Glomerular visceral epithelial cell (primary cell): Measurements from ENCODE around the gene UNC50.

Experiments
- DNase-seq: peaks from one replicate; pipeline ENCODE4 v3.0.0-alpha.2; 2016; ENCODE audit errors: extremely low spot score

UNC50 gene, protein sequence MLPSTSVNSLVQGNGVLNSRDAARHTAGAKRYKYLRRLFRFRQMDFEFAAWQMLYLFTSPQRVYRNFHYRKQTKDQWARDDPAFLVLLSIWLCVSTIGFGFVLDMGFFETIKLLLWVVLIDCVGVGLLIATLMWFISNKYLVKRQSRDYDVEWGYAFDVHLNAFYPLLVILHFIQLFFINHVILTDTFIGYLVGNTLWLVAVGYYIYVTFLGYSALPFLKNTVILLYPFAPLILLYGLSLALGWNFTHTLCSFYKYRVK

DNA sequence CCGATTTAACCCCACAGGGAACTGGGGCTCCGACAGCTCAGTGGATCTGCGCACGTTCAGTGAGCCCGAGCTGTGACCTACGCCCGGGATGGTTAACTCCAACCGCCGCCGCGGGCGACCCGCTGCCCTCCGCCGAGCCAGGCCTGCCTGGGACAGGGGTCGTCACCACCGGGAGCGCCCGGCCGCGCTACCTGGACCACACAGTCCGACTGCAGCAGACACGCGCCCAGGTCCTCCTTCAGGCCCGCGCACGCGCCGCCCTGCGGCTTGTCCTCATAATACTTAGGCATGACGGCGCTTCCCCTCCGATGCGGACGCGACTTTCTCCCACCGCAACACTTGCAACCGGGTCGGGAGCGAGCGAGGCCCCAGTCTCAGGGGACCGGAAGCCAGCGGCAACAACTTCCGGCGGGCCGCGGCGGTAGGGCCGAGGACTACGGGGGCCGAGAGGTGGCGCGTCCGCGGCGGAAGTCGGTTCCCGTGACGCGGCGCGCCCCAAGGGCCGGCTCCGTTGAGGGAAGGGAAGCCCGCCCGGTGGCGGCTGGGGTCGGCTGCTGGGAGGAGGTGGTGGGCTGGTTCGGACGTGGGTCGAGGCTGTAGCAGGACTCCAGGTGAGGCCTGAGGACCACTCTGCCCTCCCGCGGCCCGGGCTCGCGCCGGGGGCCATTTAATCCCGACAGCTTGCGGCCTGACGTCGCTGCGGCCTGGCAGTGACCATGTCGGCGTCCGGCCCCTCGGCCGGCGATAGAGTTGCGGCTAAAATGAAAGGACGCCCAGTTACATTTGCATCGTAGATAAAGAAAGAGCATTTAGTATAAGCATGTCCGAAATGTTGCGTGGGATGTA, at the start of gene UNC50, which contains the start of gene COA5:
Gene UNC50 (plus strand): TSS at position 474 of the 846 bp plus-strand sequence. CDS start 1,171 bp downstream, outside the sequence.
Gene COA5 (minus strand): TSS at position 397 of the 846 bp plus-strand sequence. CDS start 107 bp downstream, at position 290.
- DNase-seq, result peak; percentile 90

DNA sequence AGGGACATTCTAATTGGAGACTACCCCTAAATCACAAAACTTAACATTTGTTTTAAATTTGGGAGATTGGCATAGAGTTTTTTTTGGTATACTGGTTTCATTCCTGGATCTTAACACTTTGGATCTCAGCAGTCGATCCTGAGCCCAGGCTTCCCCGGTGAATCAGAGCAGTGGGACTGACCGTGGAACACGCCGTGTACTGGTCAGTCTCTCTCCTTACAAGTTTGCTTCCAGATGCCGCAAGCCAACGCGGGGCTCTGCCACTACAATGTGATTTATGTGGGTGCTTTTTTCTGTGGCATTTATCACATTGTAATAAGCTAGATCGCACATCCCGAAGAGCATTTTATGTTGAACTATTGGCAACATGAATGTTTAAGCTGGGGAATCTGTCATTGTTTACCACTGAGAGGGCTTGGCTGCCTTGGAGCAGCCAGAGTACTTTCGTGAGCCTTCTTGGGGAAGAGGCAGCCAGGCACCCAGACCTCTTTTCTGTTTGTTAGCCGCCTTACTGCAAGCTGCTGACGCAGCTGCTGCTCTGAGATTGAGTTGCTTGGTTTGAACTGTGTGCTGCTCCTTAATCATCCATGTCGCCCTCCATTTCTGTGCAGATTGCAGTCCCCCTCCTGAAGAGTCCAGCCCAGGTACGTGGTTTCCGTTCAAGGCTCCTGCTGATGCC, 49.4 kb upstream of the UNC50 start:
- no peak for DNase-seq

DNA sequence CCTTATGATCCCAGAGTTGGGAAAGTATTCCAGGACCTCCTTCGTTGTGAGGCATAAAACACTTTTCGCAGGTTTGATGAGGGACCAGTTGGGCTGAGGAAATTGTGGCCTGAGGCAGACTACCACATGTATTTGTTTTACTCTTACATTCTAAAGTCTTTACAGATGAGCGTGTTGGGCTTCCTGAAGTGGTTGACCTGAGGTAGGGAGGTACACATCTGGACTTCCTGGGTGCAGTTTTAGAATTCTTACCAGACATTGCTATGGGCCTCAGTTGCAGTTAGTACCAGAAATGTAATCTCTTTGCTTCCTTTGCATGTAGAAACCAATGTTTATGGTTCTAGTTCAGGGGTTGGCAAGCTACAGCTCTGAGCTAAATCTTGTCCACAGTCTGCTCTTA, 48.8 kb upstream of the UNC50 start:
- no peak for DNase-seq

DNA sequence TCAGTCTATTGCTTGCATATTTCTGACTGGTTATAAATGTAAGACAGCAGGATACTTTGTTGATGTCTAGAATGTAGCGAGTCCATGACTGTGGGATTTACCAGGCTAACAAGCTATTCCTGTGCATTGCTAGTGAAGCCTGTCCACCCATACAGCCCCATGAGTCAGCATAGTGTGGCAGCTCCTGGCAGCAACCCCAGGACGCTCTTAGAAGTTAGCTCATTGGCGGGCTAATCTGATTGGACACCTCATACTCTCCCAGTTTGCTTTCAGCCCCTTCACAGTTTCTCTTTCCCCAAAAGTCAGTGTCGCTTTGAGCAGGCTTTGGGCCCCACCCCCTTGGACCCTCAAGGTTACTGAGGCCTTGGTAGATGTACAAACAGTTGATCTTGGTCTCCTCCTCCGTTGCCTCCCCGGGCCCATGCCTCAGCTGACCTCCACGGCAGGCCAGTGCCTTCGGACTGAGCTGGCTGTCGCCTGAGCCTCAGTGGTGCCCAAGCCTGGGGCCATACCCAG, 48.1 kb upstream of the UNC50 start:
- peak; percentile 85 for DNase-seq

DNA sequence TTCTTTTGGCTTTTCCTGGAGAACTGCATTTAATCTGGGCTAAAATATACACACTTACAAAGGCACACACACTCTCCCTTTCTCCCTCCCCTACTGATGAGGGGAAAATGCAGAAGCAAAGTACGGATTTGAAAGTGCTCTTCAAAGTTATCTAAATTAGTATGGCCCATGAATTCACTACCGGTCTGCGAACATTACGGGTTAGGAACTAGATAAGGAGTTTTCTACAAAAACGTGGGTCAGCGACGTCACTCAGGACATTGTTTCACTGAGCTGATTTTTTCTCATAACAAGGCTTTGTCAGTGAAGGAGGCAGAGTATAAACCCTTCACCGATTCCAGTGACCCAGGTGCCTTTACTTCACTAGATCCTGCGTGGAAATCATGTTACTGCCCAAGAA, 47.4 kb upstream of the UNC50 start:
- no peak for DNase-seq

DNA sequence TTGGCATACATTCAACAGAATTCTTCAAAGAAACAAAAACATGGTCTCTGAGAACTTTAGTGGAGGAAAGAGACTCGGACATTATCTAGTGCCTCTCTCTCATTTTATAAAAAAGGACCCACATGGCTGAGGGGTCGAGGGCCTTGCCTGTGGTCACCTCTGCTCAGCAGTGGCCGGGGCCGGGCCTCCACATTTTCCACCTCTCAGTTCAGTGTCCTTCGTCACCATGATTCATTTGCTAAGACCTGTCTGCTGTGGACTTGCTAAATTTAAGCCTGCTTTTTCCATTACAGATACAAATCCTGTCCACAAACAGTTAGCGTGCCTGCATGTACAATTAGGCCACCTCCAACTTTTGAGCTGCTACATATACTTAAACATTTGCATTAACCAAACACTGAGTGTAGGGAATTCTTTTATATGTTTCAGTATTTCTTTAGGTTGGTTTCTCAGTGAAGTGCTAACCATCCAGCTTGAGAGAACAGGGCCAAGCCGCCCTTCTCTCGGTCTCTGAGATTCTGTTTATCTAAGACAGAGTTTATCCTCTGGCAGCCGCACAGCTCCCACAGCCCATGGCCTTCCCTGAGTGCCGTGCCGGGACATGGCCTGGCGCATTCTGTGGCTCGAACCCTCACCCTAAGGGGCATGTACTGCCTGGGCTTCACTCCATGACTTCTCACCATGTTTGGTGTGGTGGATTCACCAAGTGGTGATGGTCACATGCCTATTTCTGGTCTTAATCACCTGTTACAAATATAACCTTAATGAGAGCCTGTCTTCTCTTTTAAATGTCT, 46.3 kb upstream of the UNC50 start:
- no peak for DNase-seq

DNA sequence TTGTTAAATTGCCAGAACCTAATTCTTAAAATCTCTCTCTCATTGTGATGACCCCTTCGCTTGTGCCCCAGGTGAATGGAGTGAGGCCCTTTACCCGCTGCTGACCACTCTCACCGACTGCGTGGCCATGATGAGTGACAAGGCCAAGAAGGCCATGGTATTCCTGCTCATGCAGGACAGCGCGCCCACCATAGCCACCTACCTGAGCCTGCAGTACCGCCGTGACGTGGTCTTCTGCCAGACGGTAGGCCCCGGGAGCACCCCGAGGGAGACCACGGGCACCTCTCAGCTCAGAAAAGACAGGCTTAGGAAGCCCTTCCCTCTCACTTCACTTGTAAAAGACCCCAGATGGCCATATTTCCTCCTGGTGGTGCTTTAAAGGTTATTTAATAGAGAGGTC, 45.0 kb upstream of the UNC50 start:
- DNase-seq, result no peak

DNA sequence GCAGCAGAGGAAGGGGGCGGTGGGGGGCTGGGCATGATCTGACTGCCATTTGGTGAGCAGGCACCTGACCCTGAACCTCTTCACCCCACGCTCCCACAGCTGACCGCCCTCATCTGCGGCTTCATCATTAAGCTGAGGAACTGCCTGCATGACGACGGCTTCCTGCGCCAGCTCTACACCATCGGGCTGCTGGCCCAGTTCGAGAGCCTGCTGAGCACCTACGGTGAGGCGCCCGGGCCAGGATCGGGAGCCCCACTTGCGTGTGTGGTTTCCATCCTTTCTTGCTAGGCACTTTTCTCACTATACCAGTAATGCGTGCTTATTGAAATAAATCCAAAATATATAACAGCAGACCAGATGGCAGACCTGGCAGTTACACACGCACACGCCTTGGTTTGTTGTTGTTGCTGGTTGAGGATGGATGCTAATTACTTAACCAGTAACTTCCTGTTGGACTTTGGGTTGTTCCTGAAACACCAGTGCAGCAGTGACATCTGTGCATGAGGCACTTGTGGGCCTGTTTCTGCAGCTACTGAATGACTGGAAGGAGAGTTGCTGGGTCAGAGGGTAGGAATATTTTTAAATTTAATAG, 43.8 kb upstream of the UNC50 start:
- no peak for DNase-seq

DNA sequence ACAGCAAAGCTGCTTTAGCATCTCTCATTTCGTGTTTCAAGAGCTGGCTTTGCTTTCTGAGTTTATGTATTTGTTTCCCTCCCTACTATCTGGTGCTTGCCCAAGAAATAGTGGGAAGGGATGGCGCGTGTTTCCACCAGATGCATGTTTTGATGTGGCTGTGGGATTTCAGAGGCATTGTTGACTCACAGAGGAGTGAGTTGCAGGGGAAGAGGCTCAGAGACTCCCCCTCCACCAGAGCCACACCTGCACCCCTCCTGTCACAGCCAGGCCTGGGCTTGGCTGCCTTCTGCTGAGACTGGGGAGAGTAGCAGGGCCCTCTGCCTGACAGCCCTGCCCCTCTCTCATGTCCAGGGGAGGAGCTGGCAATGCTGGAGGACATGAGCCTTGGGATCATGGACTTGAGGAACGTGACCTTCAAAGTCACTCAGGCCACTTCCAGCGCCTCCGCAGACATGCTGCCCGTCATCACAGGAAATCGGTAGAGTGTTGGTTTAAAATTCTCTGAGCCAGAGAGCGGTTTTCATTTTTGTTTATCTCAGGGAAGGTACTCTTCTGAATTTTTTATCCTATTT, 43.0 kb upstream of the UNC50 start:
- no peak for DNase-seq

DNA sequence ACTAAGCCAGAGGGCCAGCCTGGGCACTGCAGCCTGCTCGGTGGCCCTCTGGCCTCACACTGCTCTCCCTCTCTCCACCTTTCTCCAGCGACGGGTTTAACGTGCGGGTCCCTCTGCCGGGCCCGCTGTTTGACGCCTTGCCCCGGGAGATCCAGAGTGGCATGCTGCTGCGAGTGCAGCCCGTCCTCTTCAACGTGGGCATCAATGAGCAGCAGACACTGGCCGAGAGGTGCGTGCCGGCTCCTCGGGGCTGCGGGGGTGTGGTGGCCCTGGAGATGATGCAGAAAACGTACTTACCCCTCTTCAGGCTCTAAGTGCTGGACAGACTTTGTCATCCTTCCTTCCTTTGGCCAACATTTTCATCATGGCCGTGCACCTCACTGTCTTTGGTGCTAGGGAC, 42.4 kb upstream of the UNC50 start:
- no peak for DNase-seq

DNA sequence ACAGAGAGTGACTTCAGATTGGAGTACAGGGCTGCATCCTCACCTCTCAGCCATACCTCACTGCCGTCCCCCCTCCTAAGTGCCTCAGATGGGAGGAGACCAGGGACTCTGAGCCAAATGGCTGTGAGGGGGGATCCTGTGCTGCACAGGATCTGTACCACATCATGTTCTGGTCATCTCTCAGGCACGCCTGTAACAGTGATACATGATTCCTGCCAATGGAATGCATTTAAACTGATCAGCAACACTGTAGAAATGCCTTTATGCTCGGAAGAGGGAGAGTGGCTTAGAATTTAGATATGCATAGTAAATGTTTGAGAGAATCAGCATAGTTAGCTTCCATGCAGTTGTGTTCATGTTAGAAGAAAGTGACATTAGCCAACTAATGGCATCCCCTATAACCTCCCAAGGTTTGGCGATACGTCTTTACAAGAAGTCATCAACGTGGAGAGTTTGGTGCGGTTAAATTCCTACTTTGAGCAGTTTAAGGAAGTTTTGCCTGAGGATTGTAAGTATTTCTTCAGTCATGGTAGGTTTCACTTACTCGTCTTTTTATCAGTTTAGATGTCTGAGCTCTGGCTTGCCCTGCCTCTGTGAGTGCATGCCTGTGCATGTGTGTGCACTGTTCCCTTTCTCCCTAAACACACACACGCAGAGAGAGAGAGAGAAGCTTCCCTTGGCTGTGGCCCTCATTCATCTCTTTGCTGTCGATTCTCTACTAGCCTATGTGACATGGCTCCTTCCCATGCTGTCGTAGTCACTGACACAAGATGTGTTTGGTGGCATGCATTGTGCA, 40.0 kb upstream of the UNC50 start:
- DNase-seq, result no peak

DNA sequence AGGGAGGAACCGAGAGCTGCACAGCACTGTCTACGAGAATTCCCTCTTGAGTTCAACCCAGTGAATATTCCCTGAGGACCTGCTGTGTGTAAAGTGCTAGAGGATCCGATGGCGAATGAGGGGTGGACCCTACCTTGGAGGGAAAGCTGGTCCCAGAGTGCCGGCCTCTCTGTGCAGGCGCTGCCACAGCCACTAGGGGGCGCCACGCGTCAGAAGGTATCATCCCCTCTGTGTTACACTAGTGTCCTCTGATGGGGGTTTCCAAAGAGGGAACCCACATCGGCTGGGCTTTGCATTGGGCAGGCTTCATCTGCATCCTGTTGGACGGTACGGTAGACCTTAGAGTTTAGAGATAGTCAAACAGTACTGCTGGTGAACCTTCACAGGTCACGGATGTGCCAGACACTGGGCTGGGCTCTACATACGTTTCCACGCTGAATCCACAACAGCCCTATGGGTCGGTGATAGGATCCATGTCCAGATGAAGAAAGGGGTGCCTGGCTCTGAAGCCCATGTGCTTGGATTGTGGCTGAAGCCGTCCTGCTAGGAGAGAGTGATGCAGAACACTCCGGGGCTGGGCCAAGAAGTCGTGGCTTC, 39.1 kb upstream of the UNC50 start:
- DNase-seq, result peak; percentile 25

DNA sequence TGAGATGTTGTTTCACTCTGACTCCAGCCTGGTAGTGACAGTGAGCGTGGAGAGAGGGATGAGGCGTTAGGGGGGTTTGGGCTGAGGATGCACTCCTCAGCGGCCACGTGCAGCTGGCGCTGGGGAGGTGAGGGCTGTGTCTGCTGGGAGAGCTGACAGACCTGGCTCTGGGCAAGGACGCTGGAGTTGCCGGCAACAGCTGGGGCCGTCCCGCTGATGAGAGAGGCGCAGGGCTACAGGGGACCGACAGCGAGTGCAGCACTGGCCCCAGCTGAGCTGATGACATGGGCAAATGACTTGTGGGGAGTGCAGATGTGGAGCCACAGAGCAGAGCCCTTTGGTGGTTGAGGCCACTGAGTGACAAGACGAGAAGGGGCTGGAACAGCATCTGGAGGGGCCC, 38.5 kb upstream of the UNC50 start:
- no peak for DNase-seq

DNA sequence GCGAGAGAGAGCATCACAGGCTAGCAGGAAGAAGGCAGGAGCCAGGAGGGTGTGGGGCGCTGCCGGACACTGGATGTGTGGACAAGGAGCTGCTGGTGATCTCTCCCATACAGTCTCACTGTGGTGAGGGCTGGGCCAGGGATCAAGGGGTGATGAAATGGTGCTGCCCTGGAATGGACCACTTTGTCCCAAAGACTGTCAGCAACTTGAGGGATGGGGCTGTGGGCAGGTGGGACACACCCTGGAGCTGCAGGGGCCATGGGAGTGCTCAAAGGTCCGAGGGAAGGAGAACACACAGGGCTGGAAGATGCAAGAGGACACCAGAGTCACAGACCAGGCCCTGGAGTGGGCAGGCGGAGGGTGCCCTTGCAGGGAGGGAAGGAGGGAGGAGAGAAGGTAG, 38.0 kb upstream of the UNC50 start:
- no peak for DNase-seq

DNA sequence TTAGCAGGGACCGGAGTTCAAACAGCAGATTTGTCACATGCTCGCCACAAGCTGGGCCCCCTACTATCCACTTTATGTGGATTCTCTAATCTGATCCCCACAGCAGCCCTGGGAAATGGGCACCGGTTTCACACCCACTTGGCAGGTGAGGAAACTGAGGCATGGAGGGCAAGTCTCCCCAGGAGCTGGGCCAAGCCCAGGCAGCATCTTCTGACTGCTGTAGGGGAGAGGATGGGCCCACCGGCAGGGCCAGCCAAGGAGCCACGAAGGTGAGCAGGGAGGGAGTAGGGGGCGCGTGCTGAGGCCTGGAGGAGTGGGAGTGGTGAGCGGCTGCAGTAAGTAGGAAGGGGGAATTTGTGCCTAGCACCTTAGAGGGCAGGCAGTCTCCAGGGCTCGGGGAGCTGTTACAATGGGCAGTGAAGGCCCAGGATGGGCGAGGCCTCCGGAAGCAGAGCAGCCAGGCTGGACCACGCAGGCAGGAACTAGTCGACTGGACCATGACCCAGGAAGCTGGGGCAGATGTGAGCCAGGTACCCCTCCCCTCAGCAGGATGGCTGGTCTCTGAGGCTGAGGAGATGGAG, 37.2 kb upstream of the UNC50 start:
- no peak for DNase-seq

DNA sequence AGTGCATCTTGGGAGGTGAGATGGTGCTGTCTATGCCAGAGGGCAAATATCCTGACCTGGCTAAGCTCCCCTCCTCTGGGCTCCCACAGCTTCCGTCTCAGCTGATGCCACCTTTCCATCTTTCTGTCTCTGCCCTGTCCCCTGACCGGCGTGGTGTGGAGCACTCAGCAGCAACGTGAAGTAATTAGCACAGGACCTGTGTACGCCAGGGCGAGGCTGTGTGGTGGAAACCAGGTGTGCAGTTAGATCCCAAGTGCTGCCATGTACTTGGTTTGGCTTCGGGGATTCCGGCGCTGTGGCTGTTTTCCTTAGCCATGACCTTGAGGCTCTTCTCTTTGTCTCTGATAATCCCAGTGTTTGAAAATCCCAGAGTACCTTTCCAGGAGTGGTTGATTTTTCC, 36.6 kb upstream of the UNC50 start:
- no peak for DNase-seq

DNA sequence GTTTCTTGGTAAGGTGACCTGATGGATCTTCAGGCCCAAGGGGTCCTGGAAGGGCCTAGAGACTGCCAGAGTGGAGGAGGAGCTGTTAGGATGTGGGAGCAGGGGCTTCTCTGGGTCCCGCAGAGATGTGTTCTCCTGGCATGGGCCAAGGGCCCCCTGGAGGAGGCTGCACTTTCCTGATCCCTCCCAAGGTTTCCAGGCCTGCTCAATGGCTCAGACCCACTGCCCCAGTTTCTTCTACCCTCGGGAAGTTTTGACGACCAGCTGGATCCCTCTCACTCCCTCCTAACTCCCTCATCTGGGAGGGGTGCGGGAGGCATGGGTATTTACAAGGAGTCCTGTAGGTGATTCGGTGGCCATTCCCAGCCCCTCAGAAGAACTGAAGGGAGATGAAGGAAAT, 36.2 kb upstream of the UNC50 start:
- DNase-seq, result no peak

DNA sequence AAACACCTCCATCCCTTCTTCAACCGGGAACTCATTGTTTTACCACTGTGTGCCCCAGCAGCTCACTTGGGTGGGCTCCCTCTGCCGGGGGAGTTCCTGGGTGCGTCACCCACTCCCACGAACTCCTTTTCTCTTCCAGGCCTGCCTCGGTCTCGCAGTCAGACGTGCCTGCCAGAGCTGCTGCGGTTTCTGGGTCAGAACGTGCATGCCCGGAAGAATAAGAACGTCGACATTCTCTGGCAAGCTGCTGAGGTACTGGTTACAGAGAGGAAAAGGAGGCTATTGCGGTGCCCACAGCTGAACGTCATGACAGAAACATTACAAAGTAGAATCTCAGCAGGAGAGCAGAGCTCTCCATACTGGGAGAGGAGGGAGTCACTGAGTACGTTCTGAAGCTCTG, 35.7 kb upstream of the UNC50 start:
- no peak for DNase-seq

DNA sequence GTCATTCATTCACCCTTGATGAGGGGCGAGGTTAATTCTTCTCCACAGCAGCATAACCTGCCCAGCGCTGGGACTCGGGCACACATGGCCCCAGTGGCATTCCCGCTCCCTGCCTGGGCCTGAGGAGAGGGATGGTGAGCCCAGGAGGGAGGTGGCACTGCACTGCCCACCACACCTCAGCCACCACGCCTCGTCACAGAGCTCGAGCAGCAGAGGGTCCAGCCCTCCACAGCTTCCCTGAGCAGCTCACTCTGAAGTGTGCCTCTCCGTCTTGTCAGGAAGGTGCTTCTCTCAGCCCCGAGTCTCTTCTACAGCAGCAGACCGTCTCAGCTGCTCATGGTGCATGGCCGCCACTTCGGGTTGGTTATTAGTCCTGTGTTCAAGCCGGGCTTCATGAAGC, 35.0 kb upstream of the UNC50 start:
- no peak for DNase-seq
